Frontal cortex (tissue), 4 donors: ENCODE results near the gene ATP8B4. TPM values are rescaled to one million over a fixed set of nuclear protein-coding genes. Genes with fewer than 3 reads are reported as not detected.

Experiments
- DNase-seq, 2 donors: peaks; one replicate each; pipeline ENCODE4 v3.0.0; 2012; ENCODE audit warnings: low spot score in 2 of 2
- FAIRE-seq: peaks from 2 replicates; lab custom pipeline; 2012; peaks lifted over from hg19 to GRCh38; lab: Jason Lieb, UNC
- total RNA-seq: library from RNA; depleted of rRNA; stranded (reverse); fragments of >200 nt; gene quantifications from one replicate; pipeline ENCODE4 v1.2.3, GENCODE V29; 2014
- donor health status: control.
- donor health status: control.
- donor health status: control.

Gene ATP8B4
- total RNA-seq, 1 donor from 2014 or later: 6.9 TPM

GRCh38 chr15:49842031-49842730 lies 276.9 kb downstream of the ATP8B4 start:
- FAIRE-seq: no peak
- no peak for DNase-seq

GRCh38 chr15:49832511-49832910 lies 286.5 kb downstream of the ATP8B4 start:
- DNase-seq (no peak), FAIRE-seq (no peak)

GRCh38 chr15:49831206-49831965 lies 287.6 kb downstream of the ATP8B4 start:
- DNase-seq: no peak

GRCh38 chr15:49830391-49830790 lies 288.6 kb downstream of the ATP8B4 start:
- DNase-seq (no peak), FAIRE-seq (no peak)

More at GRCh38 chr15:49831206-49831965, 287.6 kb downstream of the ATP8B4 start:
- no peak for FAIRE-seq

GRCh38 chr15:49827311-49827710 lies 291.7 kb downstream of the ATP8B4 start:
- no peak for DNase-seq

GRCh38 chr15:49826640-49827234 lies 292.3 kb downstream of the ATP8B4 start:
- no peak for DNase-seq
- FAIRE-seq: no peak

More at GRCh38 chr15:49827311-49827710, 291.7 kb downstream of the ATP8B4 start:
- no peak for FAIRE-seq

- FAIRE-seq: no peak
Measured at GRCh38 chr15:49824775-49825099, 294.3 kb downstream of the ATP8B4 start.

GRCh38 chr15:49823987-49824774 lies 294.9 kb downstream of the ATP8B4 start:
- no peak for DNase-seq
- no peak for FAIRE-seq

More at GRCh38 chr15:49824775-49825099, 294.3 kb downstream of the ATP8B4 start:
- DNase-seq: no peak

- FAIRE-seq: no peak
- no peak for DNase-seq
Measured at GRCh38 chr15:49817100-49817499, 301.9 kb downstream of the ATP8B4 start.

GRCh38 chr15:49815950-49816349 lies 303.1 kb downstream of the ATP8B4 start:
- no peak for DNase-seq
- FAIRE-seq: no peak

GRCh38 chr15:49815526-49815925 lies 303.5 kb downstream of the ATP8B4 start:
- DNase-seq (no peak), FAIRE-seq (no peak)

GRCh38 chr15:49814709-49815108 lies 304.3 kb downstream of the ATP8B4 start:
- no peak for FAIRE-seq
- no peak for DNase-seq

GRCh38 chr15:49813625-49814024 lies 305.4 kb downstream of the ATP8B4 start:
- no peak for FAIRE-seq
- DNase-seq: no peak

GRCh38 chr15:49810720-49811119 lies 308.3 kb downstream of the ATP8B4 start:
- FAIRE-seq (no peak), DNase-seq (no peak)

- DNase-seq (no peak), FAIRE-seq (no peak)
Measured at GRCh38 chr15:49809894-49810609, 309.0 kb downstream of the ATP8B4 start.

- DNase-seq: no peak
- no peak for FAIRE-seq
Measured at GRCh38 chr15:49808341-49808740, 310.7 kb downstream of the ATP8B4 start.
